ENCODE data around the gene SYT7. TPM values are rescaled to one million over a fixed set of nuclear protein-coding genes. Genes with fewer than 3 reads are reported as not detected.

The SYT7 gene
- total RNA-seq, 1 experiment from 2014 or later, result 25.2 TPM

DNA sequence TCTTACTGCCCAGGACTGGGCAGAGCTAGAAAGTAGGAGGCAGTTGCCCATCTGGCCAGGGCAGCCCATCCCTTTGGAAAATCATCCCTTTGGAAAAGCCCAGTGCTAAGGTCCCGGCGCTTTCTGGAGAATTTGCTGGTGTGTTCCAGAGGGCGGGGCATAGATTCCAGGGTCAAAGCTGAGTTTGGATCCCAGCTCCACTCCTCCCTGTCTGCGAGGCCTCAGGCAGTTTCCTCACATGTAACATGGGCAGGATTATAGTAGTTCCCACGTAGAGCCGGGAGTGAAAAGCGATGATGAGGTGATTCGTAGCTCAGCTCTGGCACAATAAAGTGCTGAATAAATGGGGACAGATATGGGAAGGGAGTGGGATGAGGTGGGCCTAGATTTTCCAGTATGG is 103.8 kb downstream of the SYT7 start:
- H3K27me3 Mint-ChIP-seq (ENCODE audit: insufficient read depth, unreplicated experiment), result no peaks in the 10 kb centered on the region
- intact Hi-C loops (cut with micrococcal nuclease), result loop anchor here (1.0 kb wide), 3 partner anchors 40 to 161 kb away; no protein-coding TSS in a partner anchor
- ChIA-PET CTCF (interaction anchor here (0.6 to 9.0 kb wide), 37 partner anchors 8 to 252 kb away, joined by 3 to 142 read pairs (median 4); no protein-coding TSS in a partner anchor), POLR2A (interaction anchor here (0.7 to 0.9 kb wide), 3 partner anchors 31 to 52 kb away, joined by 3 read pairs; no protein-coding TSS in a partner anchor)
- H3K27ac Mint-ChIP-seq (ENCODE audit: low read depth, unreplicated experiment), result no peak overlapping the region
- no peaks in the 10 kb centered on the region for H3K9me3 Mint-ChIP-seq (ENCODE audit: unreplicated experiment)
- TF ChIP-seq, protein P1, sequence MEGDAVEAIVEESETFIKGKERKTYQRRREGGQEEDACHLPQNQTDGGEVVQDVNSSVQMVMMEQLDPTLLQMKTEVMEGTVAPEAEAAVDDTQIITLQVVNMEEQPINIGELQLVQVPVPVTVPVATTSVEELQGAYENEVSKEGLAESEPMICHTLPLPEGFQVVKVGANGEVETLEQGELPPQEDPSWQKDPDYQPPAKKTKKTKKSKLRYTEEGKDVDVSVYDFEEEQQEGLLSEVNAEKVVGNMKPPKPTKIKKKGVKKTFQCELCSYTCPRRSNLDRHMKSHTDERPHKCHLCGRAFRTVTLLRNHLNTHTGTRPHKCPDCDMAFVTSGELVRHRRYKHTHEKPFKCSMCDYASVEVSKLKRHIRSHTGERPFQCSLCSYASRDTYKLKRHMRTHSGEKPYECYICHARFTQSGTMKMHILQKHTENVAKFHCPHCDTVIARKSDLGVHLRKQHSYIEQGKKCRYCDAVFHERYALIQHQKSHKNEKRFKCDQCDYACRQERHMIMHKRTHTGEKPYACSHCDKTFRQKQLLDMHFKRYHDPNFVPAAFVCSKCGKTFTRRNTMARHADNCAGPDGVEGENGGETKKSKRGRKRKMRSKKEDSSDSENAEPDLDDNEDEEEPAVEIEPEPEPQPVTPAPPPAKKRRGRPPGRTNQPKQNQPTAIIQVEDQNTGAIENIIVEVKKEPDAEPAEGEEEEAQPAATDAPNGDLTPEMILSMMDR (IDR thresholded peaks at IDR 0.05; ENCODE audit: unreplicated experiment), result no peak
- DNase-seq (ENCODE audit: unreplicated experiment), result no peak
- H3K36me3 Mint-ChIP-seq (ENCODE audit: insufficient read depth, unreplicated experiment), result peaks cover 21% of the 10 kb centered on the region
- H3K4me3 Mint-ChIP-seq (ENCODE audit: unreplicated experiment), result no peak overlapping the region
- BruUV-seq (replicated peaks), result no TSS peak
- H3K4me1 Mint-ChIP-seq (ENCODE audit: insufficient read depth, unreplicated experiment), result peaks cover 9% of the 10 kb centered on the region

DNA sequence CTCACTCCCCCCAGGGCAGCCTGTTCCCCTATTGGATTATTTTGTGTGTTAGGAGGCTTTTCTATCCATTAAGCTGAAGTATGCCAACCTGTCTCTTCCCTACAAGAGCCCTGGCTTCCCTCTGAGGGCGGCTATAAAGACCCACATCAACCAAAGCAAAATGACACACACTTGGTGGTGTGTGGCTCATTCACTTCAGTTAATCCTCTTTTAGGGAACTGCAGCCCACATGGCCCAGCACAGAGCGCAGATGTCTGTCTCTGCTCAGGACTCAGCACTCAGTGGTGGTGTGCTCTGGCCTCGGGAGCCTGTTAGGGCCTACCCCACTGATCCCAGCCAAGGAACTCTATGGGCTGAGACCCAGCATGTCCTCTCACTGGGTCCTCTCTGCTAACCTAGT is 104.5 kb downstream of the SYT7 start:
- Mint-ChIP-seq H3K27me3 (ENCODE audit: insufficient read depth, unreplicated experiment) (no peaks in the 10 kb centered on the region), H3K4me3 (ENCODE audit: unreplicated experiment) (no peak overlapping the region), H3K36me3 (ENCODE audit: insufficient read depth, unreplicated experiment) (peaks cover 23% of the 10 kb centered on the region), H3K9me3 (ENCODE audit: unreplicated experiment) (no peaks in the 10 kb centered on the region), H3K27ac (ENCODE audit: low read depth, unreplicated experiment) (no peak overlapping the region), H3K4me1 (ENCODE audit: insufficient read depth, unreplicated experiment) (peaks cover 9% of the 10 kb centered on the region)
- ChIA-PET POLR2A (no interaction called here), CTCF (interaction anchor here (0.6 to 9.0 kb wide), 23 partner anchors 10 to 252 kb away, joined by 3 to 142 read pairs (median 4); no protein-coding TSS in a partner anchor)
- no TSS peak for BruUV-seq (replicated peaks)
- TF ChIP-seq, protein P1 (IDR thresholded peaks at IDR 0.05; ENCODE audit: unreplicated experiment), result no peak
- DNase-seq (ENCODE audit: unreplicated experiment), result no peak
- intact Hi-C loops (cut with micrococcal nuclease), result no loop called here

DNA sequence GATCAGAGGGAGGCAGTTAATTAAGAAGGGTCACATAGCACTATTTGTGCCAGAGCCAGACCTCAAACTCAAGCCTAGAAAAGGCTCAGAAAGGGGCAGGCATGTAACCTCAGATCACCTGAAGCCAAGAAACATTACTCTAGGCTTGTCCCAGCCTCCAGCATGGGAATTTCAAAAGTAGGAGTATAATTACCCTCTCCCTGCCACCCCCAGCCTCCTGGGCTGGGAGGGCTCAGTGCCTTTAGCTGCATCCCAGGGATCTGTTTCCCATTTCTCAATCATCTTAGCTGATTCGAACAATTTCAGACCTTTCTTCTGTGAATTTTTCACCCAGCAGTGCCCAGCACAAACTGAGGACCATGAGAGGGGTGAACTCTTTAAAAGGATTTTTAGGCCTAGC is 105.4 kb downstream of the SYT7 start:
- Mint-ChIP-seq H3K27ac (ENCODE audit: low read depth, unreplicated experiment) (no peak overlapping the region), H3K4me3 (ENCODE audit: unreplicated experiment) (no peak overlapping the region), H3K4me1 (ENCODE audit: insufficient read depth, unreplicated experiment) (peaks cover 9% of the 10 kb centered on the region), H3K9me3 (ENCODE audit: unreplicated experiment) (no peaks in the 10 kb centered on the region), H3K36me3 (ENCODE audit: insufficient read depth, unreplicated experiment) (peaks cover 30% of the 10 kb centered on the region), H3K27me3 (ENCODE audit: insufficient read depth, unreplicated experiment) (no peaks in the 10 kb centered on the region)
- ChIA-PET CTCF (interaction anchor here (0.5 to 9.0 kb wide), 13 partner anchors 9 to 605 kb away, joined by 3 to 142 read pairs (median 5); no protein-coding TSS in a partner anchor), POLR2A (no interaction called here)
- TF ChIP-seq, protein P1 (IDR thresholded peaks at IDR 0.05; ENCODE audit: unreplicated experiment), result no peak
- intact Hi-C loops (cut with micrococcal nuclease), result no loop called here
- BruUV-seq (replicated peaks), result no TSS peak
- DNase-seq (ENCODE audit: unreplicated experiment), result no peak

DNA sequence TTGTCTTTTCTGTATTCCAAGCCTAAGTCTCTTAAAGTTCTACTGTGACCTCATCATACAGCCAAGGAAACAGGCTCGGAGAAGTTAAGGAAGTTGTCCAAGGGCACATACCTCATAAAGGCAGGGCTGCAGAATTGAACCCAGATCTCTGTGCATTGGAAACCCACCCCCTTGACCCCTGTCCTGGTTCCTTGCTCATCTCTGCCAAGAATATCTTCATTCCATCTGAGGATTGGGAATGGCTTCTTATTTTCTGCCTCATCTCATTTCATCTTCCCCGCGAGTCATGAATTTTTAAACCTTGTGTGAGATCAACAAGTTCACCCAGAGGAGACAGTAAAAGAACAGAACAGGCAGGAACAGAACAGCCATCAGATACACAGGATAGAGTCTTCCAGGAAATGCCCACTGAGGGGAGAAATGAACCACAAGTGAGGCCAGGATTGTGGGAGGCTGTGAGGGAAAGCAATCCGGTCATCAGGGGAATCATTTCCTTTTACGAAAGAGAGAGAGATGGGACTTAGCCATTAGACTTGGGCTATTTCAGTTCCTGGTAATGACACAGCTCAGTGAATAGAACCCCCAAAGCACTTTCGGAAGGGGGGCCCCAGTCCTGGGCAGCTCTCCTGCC is 106.7 kb downstream of the SYT7 start:
- H3K27ac Mint-ChIP-seq (ENCODE audit: low read depth, unreplicated experiment), result no peak overlapping the region
- DNase-seq (ENCODE audit: unreplicated experiment), result no peak
- peaks cover 36% of the 10 kb centered on the region for H3K36me3 Mint-ChIP-seq (ENCODE audit: insufficient read depth, unreplicated experiment)
- H3K9me3 Mint-ChIP-seq (ENCODE audit: unreplicated experiment), result no peaks in the 10 kb centered on the region
- no TSS peak for BruUV-seq (replicated peaks)
- POLR2A ChIA-PET, result no interaction called here
- no peak overlapping the region for H3K4me3 Mint-ChIP-seq (ENCODE audit: unreplicated experiment)
- intact Hi-C loops (cut with micrococcal nuclease), result no loop called here
- TF ChIP-seq, protein P1 (IDR thresholded peaks at IDR 0.05; ENCODE audit: unreplicated experiment), result no peak
- peaks cover 9% of the 10 kb centered on the region for H3K4me1 Mint-ChIP-seq (ENCODE audit: insufficient read depth, unreplicated experiment)
- H3K27me3 Mint-ChIP-seq (ENCODE audit: insufficient read depth, unreplicated experiment), result no peaks in the 10 kb centered on the region
- CTCF ChIA-PET, result interaction anchor here (0.6 to 9.0 kb wide), 7 partner anchors 10 to 163 kb away, joined by 3 to 142 read pairs (median 66); no protein-coding TSS in a partner anchor

All from MCF 10A (cell line).